Measurements from ENCODE around the gene SCRT2.

DNA sequence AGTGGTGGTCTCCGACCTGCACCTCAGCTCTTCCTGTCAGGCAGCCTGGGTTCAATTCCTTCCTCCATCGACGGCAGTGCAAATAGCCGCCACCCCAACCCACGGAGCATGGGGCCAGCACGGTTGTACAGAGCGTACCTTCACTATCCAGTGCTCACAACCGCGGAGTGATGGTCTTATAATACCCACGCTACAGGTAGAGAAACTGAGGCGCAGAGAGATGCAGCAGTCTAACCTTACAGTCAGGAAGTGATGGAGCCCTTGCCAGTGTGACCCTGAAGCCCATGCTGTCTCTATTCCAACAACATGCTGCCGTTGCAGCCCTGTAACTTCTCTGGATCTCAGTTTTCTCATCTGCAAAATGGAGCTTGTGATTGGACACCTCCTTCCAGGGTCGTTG lies 11.0 kb downstream of the SCRT2 start:
- TF ChIP-seq EZH2 (IDR thresholded peaks at IDR 0.05; ENCODE audit: insufficient read depth, poor library complexity, severe bottlenecking) (peak; percentile 66), EZH2phosphoT487 (IDR thresholded peaks at IDR 0.05; ENCODE audit: insufficient read depth, low read depth) (no peak)

Data from GM23248 (cell line).